Gastroesophageal sphincter (tissue), 3 donors: ENCODE data around the gene PRKCQ.

ENCODE experiments used
- CTCF ChIP-seq, 4 experiments: fragments of 200-600 bp in 2 of 4; fragments of 450-650 bp in 2 of 4; sonication (generic) in 1 of 4; IDR thresholded peaks; one replicate each; pipeline ENCODE4 v1.5.1; 2017 to 2019; ENCODE audit warnings: antibody characterized with exemption in 4 of 4, mild to moderate bottlenecking in 2 of 4, moderate library complexity in 2 of 4
- EP300 ChIP-seq: sonication (generic); formaldehyde crosslinking; IDR thresholded peaks from one replicate; pipeline ENCODE4 v1.6.1; 2017; ENCODE audit warnings: antibody characterized with exemption, mild to moderate bottlenecking
- POLR2A ChIP-seq, 2 donors: fragments of 450-650 bp; IDR thresholded peaks; one replicate each; pipeline ENCODE4 v1.6.1; 2017; ENCODE audit warnings: antibody characterized with exemption in 2 of 2, mild to moderate bottlenecking in 2 of 2, moderate library complexity in 1 of 2
- POLR2AphosphoS5 ChIP-seq: sonication (generic); formaldehyde crosslinking; IDR thresholded peaks from one replicate; pipeline ENCODE4 v1.6.1; 2017; ENCODE audit warnings: antibody characterized with exemption

GRCh38 chr10:6416892-6417512 is 163.1 kb downstream of the PRKCQ start:
- TF ChIP-seq CTCF (IDR thresholded peaks at IDR 0.05) (peak; percentile 19 to 77 (median 61)), POLR2A (IDR thresholded peaks at IDR 0.05) (no peak), POLR2AphosphoS5 (no peak), EP300 (no peak)
